Activated CD8-positive, alpha-beta memory T cell treated with anti-CD3 and anti-CD28 coated beads for 48 hours (primary cell): Measurements from ENCODE around the gene ILDR2.

ENCODE experiments used
- DNase-seq, 3 experiments: peaks; one replicate each; pipeline ENCODE4 v3.0.0-alpha.2; 2020; ENCODE audit warnings: low read depth in 2 of 3, low spot score in 2 of 3

Gene ILDR2, protein sequence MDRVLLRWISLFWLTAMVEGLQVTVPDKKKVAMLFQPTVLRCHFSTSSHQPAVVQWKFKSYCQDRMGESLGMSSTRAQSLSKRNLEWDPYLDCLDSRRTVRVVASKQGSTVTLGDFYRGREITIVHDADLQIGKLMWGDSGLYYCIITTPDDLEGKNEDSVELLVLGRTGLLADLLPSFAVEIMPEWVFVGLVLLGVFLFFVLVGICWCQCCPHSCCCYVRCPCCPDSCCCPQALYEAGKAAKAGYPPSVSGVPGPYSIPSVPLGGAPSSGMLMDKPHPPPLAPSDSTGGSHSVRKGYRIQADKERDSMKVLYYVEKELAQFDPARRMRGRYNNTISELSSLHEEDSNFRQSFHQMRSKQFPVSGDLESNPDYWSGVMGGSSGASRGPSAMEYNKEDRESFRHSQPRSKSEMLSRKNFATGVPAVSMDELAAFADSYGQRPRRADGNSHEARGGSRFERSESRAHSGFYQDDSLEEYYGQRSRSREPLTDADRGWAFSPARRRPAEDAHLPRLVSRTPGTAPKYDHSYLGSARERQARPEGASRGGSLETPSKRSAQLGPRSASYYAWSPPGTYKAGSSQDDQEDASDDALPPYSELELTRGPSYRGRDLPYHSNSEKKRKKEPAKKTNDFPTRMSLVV

DNA sequence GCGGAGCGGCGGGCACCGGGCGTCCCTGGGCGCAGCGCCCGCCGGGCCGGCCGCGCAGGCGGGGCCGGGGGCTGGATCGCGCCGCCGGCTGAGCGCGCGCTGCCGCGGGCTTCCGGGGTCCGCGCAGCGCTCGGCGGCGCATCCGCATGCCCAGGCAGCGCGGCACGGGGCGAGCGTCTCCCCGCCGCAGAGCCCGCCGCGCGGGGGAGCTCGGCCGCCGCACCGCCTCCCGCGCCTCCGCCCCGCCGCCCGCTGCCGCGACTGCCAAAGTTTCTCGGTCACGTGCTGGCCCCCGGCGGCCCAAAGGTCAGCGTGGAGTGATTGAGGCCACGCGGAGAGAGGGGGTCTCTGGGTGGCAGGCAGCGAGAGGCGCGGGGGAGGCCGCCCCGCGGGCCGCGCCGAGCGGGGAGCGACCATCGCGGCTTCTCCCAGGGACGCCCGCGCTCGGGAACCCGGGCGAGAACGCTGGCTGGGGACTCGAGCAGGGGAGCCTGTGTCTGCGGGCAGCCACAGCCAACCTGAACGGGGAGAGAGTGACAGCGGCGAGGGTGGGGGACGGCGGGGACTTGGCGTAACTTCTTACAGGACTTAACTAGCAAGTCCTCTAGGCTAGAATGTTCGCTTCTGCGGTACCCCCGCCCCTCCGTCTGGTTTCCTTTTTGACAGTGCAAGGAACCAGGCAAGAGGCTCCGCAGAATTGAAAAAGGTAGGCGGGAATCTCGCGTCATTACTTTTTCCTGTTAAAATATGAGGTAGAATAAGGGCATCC, at the start of gene ILDR2:
TSS of gene ILDR2 (minus strand) at position 180 of the 769 bp plus-strand sequence. CDS start 272 bp downstream, outside the sequence.
- DNase-seq, result peak in 2 of 3 experiments; percentile 23 to 43

DNA sequence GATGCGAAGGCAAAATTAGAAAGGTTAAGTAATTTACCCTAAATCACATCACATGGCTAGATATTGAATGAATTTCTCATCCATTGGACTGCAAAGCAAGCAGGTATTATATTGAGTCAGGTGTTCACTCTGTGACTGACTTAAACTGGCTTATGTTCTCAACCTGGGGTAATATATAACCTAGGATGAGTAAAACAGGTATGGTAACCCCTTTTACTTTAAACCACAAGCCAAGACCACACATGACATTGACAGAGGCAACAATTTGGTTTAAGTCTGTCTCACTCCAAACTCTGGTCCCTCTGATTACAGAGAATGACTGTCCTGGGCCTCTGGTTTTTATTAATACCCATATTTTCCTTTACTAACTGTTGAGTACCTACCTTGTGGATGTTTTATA, 47.0 kb upstream of the ILDR2 start:
- DNase-seq, result no peak

DNA sequence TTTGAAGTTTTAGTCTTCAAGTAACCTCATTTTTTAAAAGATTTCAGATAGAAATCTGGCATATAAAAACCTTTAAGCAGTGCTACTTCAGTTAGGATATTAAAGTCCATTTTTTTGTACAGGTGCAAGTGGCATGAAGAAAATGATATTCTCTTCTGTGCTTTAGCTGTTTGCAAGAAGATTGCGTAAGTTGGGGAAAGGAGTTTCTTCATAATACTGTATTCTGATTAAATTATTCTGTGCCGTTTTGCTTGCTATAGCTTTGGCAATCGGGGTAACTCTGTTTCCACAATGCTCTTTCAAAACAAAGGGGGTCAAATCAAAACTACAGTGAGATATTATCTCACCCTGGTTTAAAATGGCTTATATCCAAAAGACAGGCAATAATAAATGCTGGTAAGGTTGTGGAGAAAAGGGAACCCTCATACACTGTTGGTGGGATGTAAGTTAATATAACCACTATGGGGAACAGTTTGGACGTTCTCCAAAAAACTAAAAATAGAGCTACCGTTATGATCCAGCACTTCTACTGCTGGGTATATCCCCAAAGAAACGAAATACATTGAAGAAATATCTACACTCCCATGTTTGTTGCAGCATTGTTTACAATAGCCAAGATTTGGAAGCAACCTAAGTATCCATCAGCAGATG, 40.9 kb upstream of the ILDR2 start:
- DNase-seq, result no peak

DNA sequence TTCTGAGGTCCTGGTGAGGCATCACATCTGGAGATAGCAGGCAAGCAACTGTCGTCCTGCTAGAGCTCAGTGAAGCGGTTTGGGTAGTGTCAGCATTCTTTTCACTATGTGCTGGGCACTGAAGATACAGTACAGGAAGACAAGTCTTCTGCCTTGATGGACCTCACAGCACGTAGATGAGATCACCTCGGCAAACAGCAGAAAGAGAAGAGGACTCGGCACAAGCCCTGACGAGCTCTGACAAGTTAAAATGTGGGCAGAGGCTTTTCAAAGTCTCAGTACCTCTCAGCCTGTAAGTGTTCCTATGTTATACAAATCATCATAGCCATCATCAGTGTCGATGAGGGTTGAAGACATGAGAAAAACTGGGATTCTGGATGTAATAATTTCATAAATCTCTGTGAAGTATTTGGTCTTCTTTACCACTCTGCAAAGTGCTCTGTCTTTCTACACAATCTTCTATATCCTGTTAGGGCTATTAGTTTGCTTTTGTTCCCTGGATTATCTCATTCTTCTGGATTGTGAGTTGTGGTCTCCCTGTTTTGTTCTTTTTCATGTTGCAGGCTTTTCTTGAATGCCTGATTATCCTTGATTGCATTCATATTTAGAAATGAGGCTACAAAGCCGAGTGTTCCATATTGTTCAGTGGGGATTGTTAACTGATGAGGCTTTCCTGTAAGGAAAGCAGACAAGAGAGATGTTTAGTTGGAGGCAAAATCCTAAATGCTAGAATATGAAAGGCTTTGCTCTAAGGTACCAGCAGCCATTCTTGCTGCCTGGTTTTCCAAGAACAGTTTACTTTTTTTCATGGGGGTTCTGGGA, 38.0 kb upstream of the ILDR2 start:
- no peak for DNase-seq

DNA sequence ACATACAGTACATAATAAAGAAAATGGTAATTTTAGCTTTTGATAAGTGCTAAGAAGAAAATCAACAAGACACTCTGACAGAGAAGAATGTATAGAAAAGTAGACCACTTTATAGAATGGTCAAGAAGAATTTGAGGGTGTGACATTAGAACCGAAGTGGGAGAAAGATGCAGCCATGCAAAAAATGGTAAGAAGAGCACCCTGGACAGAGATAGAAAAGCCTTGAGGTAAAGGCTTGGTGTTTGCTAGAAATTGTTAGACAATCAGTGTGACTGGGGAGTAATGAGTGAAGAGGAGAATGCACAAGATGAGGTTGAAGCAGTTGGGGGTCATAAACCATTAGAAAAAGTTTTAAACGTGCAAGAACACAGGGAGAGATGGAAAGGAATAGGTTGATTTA, 37.2 kb upstream of the ILDR2 start:
- DNase-seq, result no peak

DNA sequence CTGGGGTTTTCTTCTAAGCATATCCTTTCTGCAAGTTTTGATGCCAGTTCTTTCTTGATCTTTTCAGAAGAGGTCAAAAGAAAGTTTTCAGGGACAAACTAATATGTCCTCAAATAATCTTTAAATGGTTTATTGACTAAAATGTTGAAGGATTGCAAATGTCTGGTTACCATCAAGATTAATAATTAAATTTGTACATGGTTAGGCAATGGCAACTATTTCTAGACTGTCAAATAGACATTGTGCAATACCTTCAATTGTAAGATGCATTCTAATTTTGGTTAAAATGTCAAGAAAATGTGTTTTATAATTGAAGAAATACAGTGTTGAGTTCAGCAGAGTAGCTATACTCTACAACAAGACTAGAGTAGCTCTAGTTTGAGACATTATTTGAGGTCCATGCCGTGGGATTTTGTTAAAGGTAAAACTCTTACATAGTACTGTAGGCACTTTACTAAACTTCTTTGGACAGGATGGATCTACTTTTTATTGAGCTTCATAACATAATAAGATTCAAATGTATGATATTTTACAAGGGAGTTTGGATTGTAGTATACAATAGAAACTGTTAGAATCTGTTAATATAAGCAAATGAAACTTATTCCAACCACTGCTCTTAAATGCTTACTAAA, 36.3 kb upstream of the ILDR2 start:
- no peak for DNase-seq

DNA sequence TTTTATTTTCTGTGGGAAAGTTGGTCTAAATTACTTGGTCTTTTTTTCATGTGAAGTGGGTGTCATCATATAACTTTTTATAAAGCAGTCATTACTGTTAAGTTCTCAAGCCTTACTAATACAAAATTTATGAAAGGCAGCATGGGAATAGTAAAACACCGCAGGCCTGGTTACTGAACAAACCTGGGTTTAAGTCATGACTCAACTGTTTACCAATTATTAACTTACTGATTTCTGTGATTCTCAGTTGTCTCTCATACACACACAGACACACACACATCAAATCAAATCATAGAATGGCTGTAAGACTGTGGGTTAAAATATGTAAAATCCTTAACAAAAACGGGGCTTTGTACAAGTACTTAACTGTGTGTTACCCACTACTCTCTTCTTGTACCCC, 28.4 kb upstream of the ILDR2 start:
- DNase-seq, result no peak

DNA sequence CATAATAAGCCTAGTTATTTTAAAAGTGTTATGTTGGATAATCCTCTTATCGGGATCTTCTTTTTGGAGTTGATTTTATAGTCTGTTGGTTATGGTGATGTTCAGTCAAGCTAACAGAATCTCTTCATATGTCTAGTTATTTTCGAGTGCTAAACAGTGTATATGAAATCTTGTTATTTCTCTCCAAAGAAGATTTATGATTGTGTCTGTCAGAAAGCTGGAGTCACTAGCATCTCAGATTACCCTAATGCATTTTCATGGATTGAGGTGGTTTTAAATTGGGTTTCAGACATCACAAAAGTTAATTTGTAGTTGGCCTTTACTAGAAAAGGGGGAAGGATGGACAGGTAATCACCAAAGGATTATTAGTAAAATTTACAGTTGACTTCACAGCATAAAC, 27.0 kb upstream of the ILDR2 start:
- DNase-seq, result no peak

DNA sequence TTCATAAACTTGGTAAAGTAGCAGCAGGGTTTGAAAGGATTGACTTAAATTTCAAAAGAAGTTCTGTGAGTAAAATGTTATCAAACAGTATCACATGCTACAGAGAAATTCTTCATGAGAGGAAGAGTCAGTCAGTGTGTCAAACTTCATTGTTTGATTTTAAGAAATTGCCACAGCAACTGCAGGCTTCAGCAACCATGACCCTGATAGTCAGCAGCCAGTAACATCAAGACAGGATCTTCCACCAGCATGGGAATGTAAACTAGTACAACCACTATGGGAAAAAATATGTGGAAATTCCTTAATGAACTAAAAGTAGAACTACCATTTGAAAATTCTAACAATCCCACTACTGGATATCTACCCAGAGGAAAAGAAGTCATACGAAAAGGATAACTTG, 25.2 kb upstream of the ILDR2 start:
- DNase-seq, result no peak

DNA sequence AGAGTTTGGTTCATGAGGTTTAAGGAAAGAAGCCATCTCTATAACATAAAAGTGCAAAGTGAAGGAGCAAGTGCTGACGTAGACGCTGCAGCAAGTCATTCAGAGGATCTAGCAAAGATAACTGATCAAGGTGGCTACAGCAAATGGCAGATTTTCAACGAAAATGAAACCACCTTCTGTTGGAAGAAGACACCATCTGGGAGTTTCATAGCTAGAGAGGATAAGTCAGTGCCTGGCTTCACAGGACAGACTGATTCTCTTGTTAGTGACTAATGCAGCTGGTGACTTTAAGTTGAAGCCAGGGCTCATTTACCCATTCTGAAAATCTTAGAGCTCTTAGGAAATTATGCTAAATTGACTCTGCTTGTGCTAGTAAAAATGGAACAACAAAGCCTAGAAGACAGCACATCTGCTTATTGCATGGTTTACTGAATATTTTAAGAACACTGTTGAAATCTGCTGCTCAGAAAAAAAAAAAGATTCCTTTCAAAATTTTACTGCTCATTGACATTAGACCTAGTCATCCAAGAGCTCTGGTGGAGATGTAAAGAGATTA, 24.2 kb upstream of the ILDR2 start:
- DNase-seq, result no peak

DNA sequence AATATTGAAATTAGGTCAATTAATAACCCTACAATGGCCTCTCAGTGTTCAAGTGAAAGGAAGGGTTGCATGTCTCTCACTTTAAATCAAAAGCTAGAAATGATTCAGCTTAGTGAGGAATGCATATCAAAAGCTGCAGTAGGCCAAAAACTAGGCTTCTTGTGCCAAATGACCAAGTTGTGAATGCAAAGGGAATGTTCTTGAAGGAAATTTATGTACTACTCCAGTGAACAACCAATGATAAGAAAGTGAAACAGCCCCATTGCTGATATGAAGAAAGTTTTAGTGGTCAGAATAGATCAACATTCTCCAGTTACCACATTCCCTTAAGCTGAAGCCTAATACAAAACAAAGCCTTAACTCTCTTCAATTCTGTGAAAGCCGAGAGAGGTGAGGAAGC, 23.7 kb upstream of the ILDR2 start:
- no peak for DNase-seq

DNA sequence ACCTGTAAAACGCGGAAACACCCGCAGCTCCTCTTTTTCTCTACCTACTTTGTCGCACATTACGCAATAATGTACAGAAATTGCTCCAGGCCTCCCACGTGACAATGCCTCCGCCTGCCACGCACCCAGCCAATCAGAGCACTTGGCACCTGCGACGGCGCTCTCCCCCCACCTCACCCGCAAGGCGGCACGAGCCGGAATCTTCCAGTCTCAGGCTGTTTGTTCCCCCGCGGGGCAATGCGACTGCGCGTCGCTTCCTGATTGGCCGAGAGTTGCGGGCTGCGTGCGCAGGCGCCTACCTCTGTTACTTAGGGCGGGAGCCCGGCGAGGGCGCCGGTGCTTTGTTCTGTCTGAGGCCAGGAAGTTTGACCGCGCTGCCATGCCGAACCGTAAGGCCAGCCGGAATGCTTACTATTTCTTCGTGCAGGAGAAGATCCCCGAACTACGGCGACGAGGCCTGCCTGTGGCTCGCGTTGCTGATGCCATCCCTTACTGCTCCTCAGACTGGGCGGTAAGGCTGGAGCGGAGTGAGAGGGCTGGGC, 13.7 kb upstream of the ILDR2 start, which contains the start of gene MAEL:
TSS of gene MAEL (plus strand) at position 307 of the 542 bp plus-strand sequence. CDS start at position 380, 73 bp downstream.
- DNase-seq, result no peak

DNA sequence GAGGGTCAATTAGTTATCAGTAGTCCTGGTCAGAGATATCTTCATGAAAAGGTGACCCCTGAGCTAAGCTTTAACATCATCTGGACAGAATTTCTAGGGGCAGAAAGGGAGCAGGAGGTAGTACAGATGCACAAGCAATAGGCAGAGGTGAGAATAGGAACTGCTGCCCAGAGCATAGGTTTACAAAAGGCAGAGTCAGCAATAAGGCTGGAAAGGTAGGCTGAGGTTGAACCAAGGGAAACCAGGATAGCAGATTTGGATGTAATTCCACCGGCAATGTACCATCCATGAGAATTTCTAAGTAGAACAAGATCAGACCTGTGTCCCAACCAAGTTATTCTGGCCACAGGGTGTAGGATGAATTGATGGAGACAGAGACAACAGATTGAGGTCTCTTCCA, 6.2 kb upstream of the ILDR2 start:
- no peak for DNase-seq

DNA sequence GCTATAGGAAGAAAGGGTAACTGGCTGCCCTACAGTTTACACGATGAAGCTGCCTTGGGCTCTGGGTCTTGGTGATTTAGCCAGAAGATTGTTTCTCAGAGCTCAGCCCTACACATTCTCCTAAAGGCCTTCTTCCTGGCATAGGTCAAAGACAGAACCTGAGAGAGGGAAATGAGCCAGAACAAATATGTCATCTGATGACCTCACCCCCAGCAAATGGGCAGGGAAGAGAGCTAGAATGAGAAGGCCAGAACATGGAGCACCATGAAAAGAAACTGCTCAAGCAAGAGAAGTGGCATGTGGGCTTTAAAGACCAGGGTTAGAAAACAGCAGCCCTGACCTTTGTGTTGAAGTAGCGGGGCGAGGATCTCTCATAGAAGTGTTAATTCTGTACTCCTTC, 5.5 kb upstream of the ILDR2 start:
- no peak for DNase-seq

DNA sequence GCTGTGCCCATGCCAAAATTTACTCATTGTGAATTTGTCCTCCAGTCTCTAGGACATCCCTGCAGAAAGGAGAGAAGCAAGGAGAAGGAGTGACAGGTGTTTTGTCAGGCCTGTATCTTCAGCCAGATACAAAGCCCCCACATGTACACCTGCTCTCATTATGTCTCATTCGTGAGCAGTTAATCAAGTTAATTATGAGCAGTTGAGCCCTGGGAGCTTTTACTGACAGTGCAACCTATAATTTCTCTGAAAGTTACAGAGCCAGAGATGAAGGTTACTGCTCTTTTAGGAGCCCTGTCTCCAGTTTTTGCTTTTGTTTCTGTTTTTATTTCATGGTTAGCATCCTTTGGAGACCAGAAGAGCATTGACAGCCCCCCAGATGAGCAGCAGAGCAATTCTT, 5.0 kb upstream of the ILDR2 start:
- DNase-seq, result no peak

DNA sequence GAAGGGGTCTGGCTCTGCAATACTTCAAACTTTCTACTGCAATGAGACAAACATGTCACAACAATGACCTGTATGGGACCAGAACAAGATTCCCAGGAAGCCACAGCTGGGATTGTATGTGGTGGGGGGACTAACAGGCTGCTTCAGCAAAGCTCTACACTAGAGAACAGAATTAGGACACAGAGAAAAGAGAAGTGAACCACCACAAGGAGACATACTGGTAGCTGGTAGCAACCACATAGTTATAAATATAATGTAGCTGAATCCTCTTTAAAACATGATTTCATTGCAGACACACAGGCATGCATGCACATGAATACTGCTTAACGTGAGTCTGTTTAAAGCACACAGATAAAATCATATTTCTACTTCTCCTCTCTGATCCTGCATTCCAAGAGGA, 3.5 kb upstream of the ILDR2 start:
- DNase-seq, result no peak

DNA sequence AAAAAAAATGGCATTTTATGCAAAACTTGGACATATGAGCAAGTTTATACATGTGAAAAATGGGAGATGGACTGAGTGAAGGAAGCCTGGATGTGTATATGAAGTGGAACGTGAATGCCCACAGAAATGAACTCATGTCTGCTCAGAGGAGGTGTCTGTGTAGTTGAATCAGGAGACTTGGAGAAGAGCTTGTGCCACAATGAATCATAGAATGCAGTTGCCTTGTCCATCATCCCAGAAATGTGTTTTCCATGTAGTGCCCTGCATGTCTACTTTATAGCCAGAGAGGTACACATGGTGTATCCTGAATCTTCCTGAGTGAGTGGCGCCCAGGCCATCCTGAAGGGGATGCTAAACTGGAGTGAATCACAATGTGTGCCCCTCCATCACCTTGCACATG, 2.6 kb upstream of the ILDR2 start:
- DNase-seq, result no peak

DNA sequence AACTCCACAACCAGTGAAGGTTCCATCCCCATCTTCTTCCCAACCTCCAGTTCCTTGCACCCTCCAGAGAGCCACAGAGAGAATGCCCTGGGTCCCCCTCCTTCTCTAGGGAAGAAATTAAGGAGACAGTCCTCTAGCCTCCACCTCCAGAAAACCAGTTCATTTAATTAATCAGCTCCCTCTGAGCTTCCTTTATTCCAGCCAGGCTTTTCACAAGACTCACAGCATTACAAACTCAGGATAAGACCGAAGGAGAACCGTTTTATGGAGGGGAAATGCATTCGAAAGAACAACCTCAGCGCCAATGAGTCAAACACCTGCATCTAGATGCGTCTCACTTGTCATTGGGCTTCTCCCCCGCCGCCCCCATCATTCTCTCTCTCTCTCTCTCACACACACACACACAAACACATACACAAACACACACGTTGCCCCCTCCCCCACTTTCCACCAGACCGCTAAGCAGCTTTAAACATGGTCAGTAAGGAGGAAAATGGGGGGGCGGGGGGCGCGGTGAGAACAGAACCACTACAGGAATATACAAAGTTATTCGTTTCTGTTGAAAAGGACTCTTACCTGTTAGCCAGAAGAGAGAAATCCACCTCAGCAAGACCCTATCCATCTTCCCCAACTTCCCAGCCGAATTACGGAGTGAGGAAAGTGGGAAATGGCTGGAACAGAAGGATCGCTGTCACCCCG, 544 bp downstream of the ILDR2 start:
- DNase-seq, result no peak

DNA sequence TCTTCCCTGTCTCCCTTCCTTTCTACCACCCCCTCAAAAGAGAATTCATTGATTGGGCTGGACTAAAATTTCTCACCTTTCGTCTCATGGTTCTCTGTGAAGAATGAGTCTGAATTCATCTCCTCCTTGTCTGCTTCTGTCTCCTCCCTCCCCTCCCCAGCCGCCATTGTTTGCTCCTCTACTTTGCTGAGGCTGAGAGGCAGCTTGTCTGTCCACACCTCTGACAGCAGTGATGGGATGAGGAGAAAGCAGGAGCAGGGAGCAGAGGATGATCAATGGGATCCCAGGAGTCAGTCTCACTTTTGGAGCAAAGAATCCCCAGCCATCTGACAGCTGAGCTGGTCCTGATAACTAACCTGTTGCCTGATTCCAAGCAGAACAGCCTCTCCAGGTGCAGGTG, 2.5 kb downstream of the ILDR2 start:
- DNase-seq, result no peak
